ENCODE results near the gene TWIST2.

Gene TWIST2

GRCh38 chr2:238835726-238836301, 12.1 kb upstream of the TWIST2 start:
- no peak for DNase-seq (ENCODE audit: low read depth in 2 of 3, low spot score in 2 of 3)

GRCh38 chr2:238838786-238839327, 9.0 kb upstream of the TWIST2 start:
- DNase-seq (ENCODE audit: low read depth in 2 of 3, low spot score in 2 of 3): no peak

- DNase-seq (ENCODE audit: low read depth in 2 of 3, low spot score in 2 of 3): no peak
Observed at GRCh38 chr2:238839428-238839827, 8.5 kb upstream of the TWIST2 start.

GRCh38 chr2:238841542-238842164, 6.2 kb upstream of the TWIST2 start:
- DNase-seq (ENCODE audit: low read depth in 2 of 3, low spot score in 2 of 3): no peak

GRCh38 chr2:238843476-238843875, 4.4 kb upstream of the TWIST2 start:
- no peak for DNase-seq (ENCODE audit: low read depth in 2 of 3, low spot score in 2 of 3)

- DNase-seq (ENCODE audit: low read depth in 2 of 3, low spot score in 2 of 3): no peak
Observed at GRCh38 chr2:238845583-238846377, 2.1 kb upstream of the TWIST2 start.

GRCh38 chr2:238846378-238846627, 1.6 kb upstream of the TWIST2 start:
- DNase-seq (ENCODE audit: low read depth in 2 of 3, low spot score in 2 of 3): no peak

GRCh38 chr2:238846628-238847418, 1.1 kb upstream of the TWIST2 start:
- no peak for DNase-seq (ENCODE audit: low read depth in 2 of 3, low spot score in 2 of 3)

- no peak for DNase-seq (ENCODE audit: low read depth in 2 of 3, low spot score in 2 of 3)
Observed at GRCh38 chr2:238847419-238847801, 475 bp upstream of the TWIST2 start.

- DNase-seq (ENCODE audit: low read depth in 2 of 3, low spot score in 2 of 3): no peak
Observed at GRCh38 chr2:238848691-238848975, 748 bp downstream of the TWIST2 start.

GRCh38 chr2:238848976-238849853, 1.3 kb downstream of the TWIST2 start:
- DNase-seq (ENCODE audit: low read depth in 2 of 3, low spot score in 2 of 3): no peak

GRCh38 chr2:238850091-238850490, 2.2 kb downstream of the TWIST2 start:
- DNase-seq (ENCODE audit: low read depth in 2 of 3, low spot score in 2 of 3): no peak

GRCh38 chr2:238851026-238851425, 3.1 kb downstream of the TWIST2 start:
- DNase-seq (ENCODE audit: low read depth in 2 of 3, low spot score in 2 of 3): no peak

- DNase-seq (ENCODE audit: low read depth in 2 of 3, low spot score in 2 of 3): no peak
Observed at GRCh38 chr2:238851761-238852160, 3.9 kb downstream of the TWIST2 start.

- DNase-seq (ENCODE audit: low read depth in 2 of 3, low spot score in 2 of 3): no peak
Observed at GRCh38 chr2:238852206-238852869, 4.5 kb downstream of the TWIST2 start.

GRCh38 chr2:238853218-238853617, 5.3 kb downstream of the TWIST2 start:
- no peak for DNase-seq (ENCODE audit: low read depth in 2 of 3, low spot score in 2 of 3)

- DNase-seq (ENCODE audit: low read depth in 2 of 3, low spot score in 2 of 3): no peak
Observed at GRCh38 chr2:238853721-238854120, 5.8 kb downstream of the TWIST2 start.

- no peak for DNase-seq (ENCODE audit: low read depth in 2 of 3, low spot score in 2 of 3)
Observed at GRCh38 chr2:238854246-238854645, 6.4 kb downstream of the TWIST2 start.

GRCh38 chr2:238854699-238855229, 6.9 kb downstream of the TWIST2 start:
- DNase-seq (ENCODE audit: low read depth in 2 of 3, low spot score in 2 of 3): no peak

GRCh38 chr2:238855299-238855698, 7.4 kb downstream of the TWIST2 start:
- no peak for DNase-seq (ENCODE audit: low read depth in 2 of 3, low spot score in 2 of 3)
